BLaER1 treated with 17β-estradiol and CSF1 and Interleukin-3, amounts not matched to agents 10 nM and 100 nM (cell line): ENCODE data around the gene LRRC14B.
"Not testable (repeated sequence)": the region's sequence is repeated elsewhere in the genome, so short reads cannot be mapped to it uniquely, and the experiment has no call there.

Experiments used
- H3K27ac ChIP-seq, 11 experiments: shearing (Covaris generic); formaldehyde crosslinking; 2 replicates each; pipeline ENCODE4 v1.8.1; 2022
- H3K27me3 ChIP-seq, 11 experiments: shearing (Covaris generic); formaldehyde crosslinking; 2 replicates each; pipeline ENCODE4 v1.8.1; 2022
- H3K36me3 ChIP-seq, 11 experiments: shearing (Covaris generic); formaldehyde crosslinking; 2 replicates each; pipeline ENCODE4 v1.8.1; 2022
- H3K4me1 ChIP-seq, 10 experiments: shearing (Covaris generic); formaldehyde crosslinking; 2 replicates each; pipeline ENCODE4 v1.8.1; 2022
- H3K4me2 ChIP-seq, 11 experiments: shearing (Covaris generic); formaldehyde crosslinking; 2 replicates each; pipeline ENCODE4 v1.8.1; 2022
- H3K4me3 ChIP-seq, 10 experiments: shearing (Covaris generic); formaldehyde crosslinking; 2 replicates each; pipeline ENCODE4 v1.8.1; 2022
- H3K9ac ChIP-seq, 11 experiments: shearing (Covaris generic); formaldehyde crosslinking; 2 replicates each; pipeline ENCODE4 v1.8.1; 2022
- H3K9me3 ChIP-seq, 11 experiments: shearing (Covaris generic); formaldehyde crosslinking; replicated peaks in 1 of 11; 2 replicates each; pipeline ENCODE4 v1.8.1; 2022
- H4K20me1 ChIP-seq, 11 experiments: shearing (Covaris generic); formaldehyde crosslinking; 2 replicates each; pipeline ENCODE4 v1.8.1; 2022
- Cebpa-rat ChIP-seq, 11 experiments: shearing (Covaris generic); IDR thresholded peaks; 2 replicates each; pipeline ENCODE4 v1.8.1; 2022

Gene LRRC14B

GRCh38 chr5:207599-207998, 16.3 kb downstream of the LRRC14B start:
- peaks cover 15 to 60% (median 29%) of the 10 kb centered on the region in 11 experiments; a peak in 15 of 22 replicates for H4K20me1 ChIP-seq
- peak overlapping the region in 4 of 11 experiments; percentile 3 to 29 (median 22); a peak in 6 of 22 replicates for H3K9ac ChIP-seq
- TF ChIP-seq Cebpa-rat (IDR thresholded peaks at IDR 0.05): no peak
- peaks cover 31 to 50% (median 42%) of the 10 kb centered on the region in 11 experiments for H3K36me3 ChIP-seq
- H3K4me2 ChIP-seq: peak overlapping the region; percentile 60 to 82 (median 74)
- no peak overlapping the region for H3K4me3 ChIP-seq
- H3K9me3 ChIP-seq: no peaks in the 10 kb centered on the region
- peaks cover 15 to 43% (median 31%) of the 10 kb centered on the region in 10 experiments for H3K4me1 ChIP-seq
- peak overlapping the region in 4 of 11 experiments; percentile 9 to 54 (median 37); a peak in 5 of 22 replicates for H3K27ac ChIP-seq
- H3K27me3 ChIP-seq: no peaks in the 10 kb centered on the region

DNA sequence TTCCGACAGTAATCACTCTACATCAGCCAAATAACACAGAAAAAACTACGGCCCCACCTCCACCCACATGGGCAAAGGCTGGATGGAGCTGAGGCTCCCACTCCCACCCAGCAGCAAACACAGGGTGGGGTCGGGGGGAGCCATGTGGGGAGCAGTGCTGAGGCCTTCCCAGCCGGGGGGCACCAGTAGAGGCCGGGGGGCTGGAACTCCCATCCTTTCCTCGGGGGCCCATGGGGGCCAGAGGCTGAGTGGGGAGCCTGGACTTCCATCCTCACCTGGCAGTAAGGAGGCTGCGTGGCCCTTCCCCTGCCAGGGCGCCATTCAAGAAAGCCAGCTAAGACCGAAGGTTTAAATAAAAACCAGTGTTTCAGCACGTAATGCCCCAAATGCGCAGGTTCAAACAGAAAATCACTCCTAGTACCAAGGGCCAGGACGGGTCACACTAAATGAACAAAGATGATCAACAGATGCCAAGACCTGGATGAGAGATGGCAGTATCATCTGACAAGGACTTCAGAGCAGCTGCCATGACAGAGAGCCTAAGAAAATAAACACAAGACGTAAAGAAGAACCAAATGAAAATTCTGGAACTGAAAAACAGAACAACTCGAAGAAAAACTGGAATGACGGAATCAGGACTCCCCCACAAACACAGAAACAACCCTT, 17.3 kb downstream of the LRRC14B start:
- Histone ChIP-seq H3K9me3 (peaks cover 0 to 2% (median 0%) of the 10 kb centered on the region in 11 experiments; a peak in 3 of 22 replicates), H3K9ac (no peak overlapping the region), H4K20me1 (peaks cover 18 to 66% (median 32%) of the 10 kb centered on the region in 11 experiments; a peak in 15 of 22 replicates), H3K27ac (peak overlapping the region in 2 of 11 experiments; percentile 37 to 54; a peak in 3 of 22 replicates), H3K4me3 (no peak overlapping the region), H3K27me3 (no peaks in the 10 kb centered on the region), H3K4me1 (peaks cover 15 to 46% (median 34%) of the 10 kb centered on the region in 10 experiments), H3K36me3 (peaks cover 30 to 48% (median 36%) of the 10 kb centered on the region in 11 experiments), H3K4me2 (peak overlapping the region in 8 of 11 experiments; percentile 64 to 82 (median 76); a peak in 13 of 22 replicates)
- no peak for TF ChIP-seq Cebpa-rat (IDR thresholded peaks at IDR 0.05)

- H3K9me3 ChIP-seq: peaks cover 0 to 5% (median 0%) of the 10 kb centered on the region in 11 experiments; a peak in 3 of 22 replicates
- peaks cover 28 to 52% (median 43%) of the 10 kb centered on the region in 10 experiments for H3K4me1 ChIP-seq
- peaks cover 12 to 47% (median 21%) of the 10 kb centered on the region in 11 experiments; a peak in 17 of 22 replicates for H4K20me1 ChIP-seq
- H3K4me2 ChIP-seq: peak overlapping the region; percentile 49 to 92 (median 85)
- peaks cover 0 to 15% (median 6%) of the 10 kb centered on the region in 11 experiments; a peak in 14 of 22 replicates for H3K36me3 ChIP-seq
- peak overlapping the region in 8 of 11 experiments; percentile 28 to 85 (median 74); a peak in 15 of 22 replicates for H3K27ac ChIP-seq
- H3K27me3 ChIP-seq: no peaks in the 10 kb centered on the region
- peak overlapping the region in 8 of 11 experiments; percentile 26 to 77 (median 64); a peak in 13 of 22 replicates for H3K9ac ChIP-seq
- H3K4me3 ChIP-seq: peak overlapping the region in 6 of 10 experiments; percentile 16 to 46 (median 32); a peak in 8 of 20 replicates
- TF ChIP-seq Cebpa-rat (IDR thresholded peaks at IDR 0.05): no peak
These were observed 22.6 kb downstream of the LRRC14B start for GRCh38 chr5:213803-214395.

GRCh38 chr5:215256-215655, 24.0 kb downstream of the LRRC14B start:
- peaks cover 0 to 15% (median 6%) of the 10 kb centered on the region in 11 experiments; a peak in 13 of 22 replicates for H3K36me3 ChIP-seq
- H3K9me3 ChIP-seq, H3K27me3 ChIP-seq: not testable (repeated sequence)
- H4K20me1 ChIP-seq: peaks cover 21 to 51% (median 31%) of the 10 kb centered on the region in 11 experiments; a peak in 20 of 22 replicates
- H3K27ac ChIP-seq: peak overlapping the region in 8 of 11 experiments; percentile 28 to 85 (median 74); a peak in 13 of 22 replicates
- H3K4me1 ChIP-seq: peaks cover 32 to 44% (median 40%) of the 10 kb centered on the region in 10 experiments
- peak overlapping the region; percentile 49 to 92 (median 85) for H3K4me2 ChIP-seq
- peak overlapping the region in 1 of 10 experiments; percentile 31; a peak in 1 of 20 replicates for H3K4me3 ChIP-seq
- peak overlapping the region in 6 of 11 experiments; percentile 51 to 72 (median 65); a peak in 6 of 22 replicates for H3K9ac ChIP-seq

- H3K9ac ChIP-seq: peak overlapping the region in 2 of 11 experiments; percentile 44 to 49; a peak in 4 of 22 replicates
- not testable (repeated sequence) for H3K27me3 ChIP-seq, H3K4me3 ChIP-seq, H3K9me3 ChIP-seq
- peaks cover 0 to 15% (median 6%) of the 10 kb centered on the region in 11 experiments; a peak in 13 of 22 replicates for H3K36me3 ChIP-seq
- H3K4me1 ChIP-seq: peaks cover 40 to 51% (median 47%) of the 10 kb centered on the region in 10 experiments
- peaks cover 27 to 56% (median 39%) of the 10 kb centered on the region in 11 experiments for H4K20me1 ChIP-seq
- peak overlapping the region; percentile 49 to 92 (median 85) for H3K4me2 ChIP-seq
- H3K27ac ChIP-seq: peak overlapping the region in 3 of 11 experiments; percentile 18 to 84 (median 83); a peak in 5 of 22 replicates
These were observed 24.8 kb downstream of the LRRC14B start for GRCh38 chr5:216076-216475.

DNA sequence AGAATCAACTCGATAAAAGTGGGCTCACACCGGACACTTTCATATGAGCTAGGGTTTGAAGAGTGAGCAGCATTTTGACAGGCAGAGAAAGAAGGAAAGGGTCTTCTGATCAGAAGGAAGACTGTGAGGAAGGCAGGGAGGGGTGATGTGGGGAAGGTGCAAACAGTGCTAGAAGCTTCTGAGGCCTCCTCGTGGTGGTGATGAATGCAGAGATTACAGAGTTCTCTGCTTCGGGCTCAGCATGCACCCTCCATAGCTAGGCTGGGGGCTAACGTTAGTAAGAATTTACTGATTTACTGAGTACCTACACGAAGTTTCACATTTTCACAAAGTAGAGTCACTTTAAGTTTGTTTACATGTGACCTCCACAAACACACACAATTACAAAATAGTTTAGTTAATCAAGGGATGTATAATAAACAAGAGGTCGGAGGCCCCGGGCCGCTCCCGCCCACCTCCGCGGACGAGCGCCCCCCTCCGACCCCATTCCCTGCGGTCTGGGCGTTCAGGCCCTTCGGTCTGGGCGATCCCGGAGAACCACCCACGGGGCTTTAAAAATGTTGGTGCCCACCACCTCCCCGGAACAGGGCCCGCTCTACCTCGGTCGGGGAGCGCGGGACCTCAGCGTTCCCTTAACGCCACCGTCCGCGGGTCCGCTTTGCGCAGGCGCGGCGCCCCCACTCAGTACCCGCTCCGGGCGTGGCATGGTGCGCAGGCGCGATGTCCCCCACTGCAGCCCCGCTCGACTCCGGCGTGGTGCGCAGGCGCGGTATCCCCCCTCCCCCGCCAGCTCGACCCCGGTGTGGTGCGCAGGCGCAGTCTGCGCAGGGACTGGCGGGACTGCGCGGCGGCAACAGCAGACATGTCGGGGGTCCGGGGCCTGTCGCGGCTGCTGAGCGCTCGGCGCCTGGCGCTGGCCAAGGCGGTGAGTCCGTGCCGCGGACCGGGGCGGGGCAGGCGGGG, 26.5 kb downstream of the LRRC14B start, which contains the start of the genes CCDC127 and SDHA:
Gene CCDC127, minus strand, starts transcription at position 660 of the 963 bp plus-strand sequence. CDS start 1,304 bp downstream, outside the sequence.
Gene SDHA, plus strand, starts transcription at position 827 of the 963 bp plus-strand sequence. Its CDS starts 36 bp downstream, at position 863.
- not testable (repeated sequence) for H3K27me3 ChIP-seq, H3K9me3 ChIP-seq
- peaks cover 55 to 68% (median 62%) of the 10 kb centered on the region in 10 experiments for H3K4me1 ChIP-seq
- peak within 1 kb of the TSS; percentile 89 to 98 (median 97) for H3K9ac ChIP-seq
- H3K4me3 ChIP-seq: peak within 1 kb of the TSS; percentile 83 to 100 (median 98)
- peaks cover 0 to 15% (median 7%) of the 10 kb centered on the region in 11 experiments; a peak in 13 of 22 replicates for H3K36me3 ChIP-seq
- H4K20me1 ChIP-seq: peaks cover 44 to 73% (median 56%) of the 10 kb centered on the region in 11 experiments
- H3K4me2 ChIP-seq: peak within 1 kb of the TSS; percentile 84 to 97 (median 93)
- H3K27ac ChIP-seq: peak within 1 kb of the TSS; percentile 88 to 95 (median 91)

DNA sequence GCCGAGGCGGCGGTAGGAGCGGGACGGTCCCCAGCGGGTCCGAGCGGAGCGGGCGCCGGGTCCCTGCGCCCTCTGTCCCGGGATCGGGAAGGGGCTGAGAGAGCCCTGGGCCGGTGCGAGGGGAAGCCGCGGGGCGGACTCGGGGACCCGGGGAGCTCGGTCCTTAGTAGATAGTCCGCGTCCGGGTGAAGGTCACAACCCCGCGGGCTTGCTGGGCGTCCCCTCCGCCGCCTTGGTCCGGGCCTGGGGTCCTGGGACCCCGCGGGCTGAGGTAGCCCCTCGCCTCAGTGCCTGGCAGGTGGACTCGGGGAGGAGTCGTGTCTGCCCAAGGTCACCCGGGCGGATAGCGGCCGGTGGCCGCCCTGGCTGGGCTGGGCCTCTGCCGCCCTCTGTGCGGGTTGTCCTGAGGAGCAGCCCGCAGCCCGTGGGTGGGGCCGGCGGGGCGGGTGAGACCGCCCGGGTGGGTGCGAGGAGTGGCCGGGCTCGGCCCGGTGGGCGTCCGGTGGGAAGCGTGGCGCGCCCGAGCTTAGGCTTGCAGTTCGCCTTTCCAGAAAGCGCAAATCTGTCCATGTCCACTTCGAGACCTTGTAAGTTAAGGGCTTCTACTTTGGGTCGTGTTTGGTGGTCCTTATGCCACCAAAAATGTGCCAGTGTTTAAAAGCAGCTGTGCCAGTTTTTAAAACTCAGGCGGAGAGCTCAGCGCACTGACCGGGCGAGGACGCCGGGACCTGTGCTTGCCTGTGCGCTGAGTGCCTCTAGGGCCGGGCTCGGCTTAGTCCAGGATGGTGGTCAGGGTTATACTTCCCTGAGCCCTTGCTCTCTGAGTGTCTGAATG, 27.4 kb downstream of the LRRC14B start:
- Histone ChIP-seq H3K4me1 (peaks cover 57 to 72% (median 65%) of the 10 kb centered on the region in 10 experiments), H3K27ac (peak overlapping the region; percentile 88 to 95 (median 91)), H3K4me3 (peak overlapping the region; percentile 83 to 100 (median 98)), H3K27me3 (no peaks in the 10 kb centered on the region), H4K20me1 (peaks cover 52 to 73% (median 61%) of the 10 kb centered on the region in 11 experiments), H3K9me3 (peaks cover 0 to 3% (median 0%) of the 10 kb centered on the region in 11 experiments; a peak in 3 of 22 replicates), H3K9ac (peak overlapping the region; percentile 89 to 98 (median 97)), H3K36me3 (peaks cover 0 to 12% (median 3%) of the 10 kb centered on the region in 11 experiments; a peak in 17 of 22 replicates), H3K4me2 (peak overlapping the region; percentile 84 to 97 (median 93))
- TF ChIP-seq Cebpa-rat (IDR thresholded peaks at IDR 0.05): no peak
